Fibroblast of upper back skin (primary cell): ENCODE results near the gene CRYL1.
A peak's percentile ranks its signal among the peaks of the same experiment; 100 is the strongest.

ENCODE experiments used
- DNase-seq: peaks from one replicate; pipeline ENCODE4 v3.0.0-alpha.2; 2013

CRYL1 gene

GRCh38 chr13:20415694-20416107 is 110.0 kb downstream of the CRYL1 start:
- no peak for DNase-seq

- DNase-seq = no peak
These were observed 110.4 kb downstream of the CRYL1 start for GRCh38 chr13:20415306-20415679.

- DNase-seq = no peak
These were observed 110.9 kb downstream of the CRYL1 start for GRCh38 chr13:20414546-20415305.

- DNase-seq = peak; percentile 39
These were observed 112.8 kb downstream of the CRYL1 start for GRCh38 chr13:20412691-20413355.

GRCh38 chr13:20411638-20412342 is 113.9 kb downstream of the CRYL1 start:
- no peak for DNase-seq

GRCh38 chr13:20410726-20411125 is 114.9 kb downstream of the CRYL1 start:
- no peak for DNase-seq

GRCh38 chr13:20408181-20408580 is 117.5 kb downstream of the CRYL1 start:
- DNase-seq = no peak

GRCh38 chr13:20407759-20408158 is 117.9 kb downstream of the CRYL1 start:
- no peak for DNase-seq

GRCh38 chr13:20405691-20406090 is 120.0 kb downstream of the CRYL1 start:
- no peak for DNase-seq

- DNase-seq = no peak
These were observed 121.0 kb downstream of the CRYL1 start for GRCh38 chr13:20404488-20405222.

GRCh38 chr13:20403826-20404225 is 121.8 kb downstream of the CRYL1 start:
- DNase-seq = no peak

GRCh38 chr13:20402881-20403280 is 122.8 kb downstream of the CRYL1 start:
- no peak for DNase-seq

GRCh38 chr13:20401931-20402856 is 123.5 kb downstream of the CRYL1 start:
- peak; percentile 53 for DNase-seq

GRCh38 chr13:20401531-20401930 is 124.1 kb downstream of the CRYL1 start:
- DNase-seq = no peak

GRCh38 chr13:20400774-20401173 is 124.9 kb downstream of the CRYL1 start:
- DNase-seq = peak; percentile 69

GRCh38 chr13:20399961-20400360 is 125.7 kb downstream of the CRYL1 start:
- no peak for DNase-seq

GRCh38 chr13:20399515-20399914 is 126.1 kb downstream of the CRYL1 start:
- DNase-seq = no peak

- DNase-seq = no peak
These were observed 127.2 kb downstream of the CRYL1 start for GRCh38 chr13:20398459-20398858.

GRCh38 chr13:20397896-20398295 is 127.8 kb downstream of the CRYL1 start:
- no peak for DNase-seq

- no peak for DNase-seq
These were observed 130.4 kb downstream of the CRYL1 start for GRCh38 chr13:20395061-20395916.

- no peak for DNase-seq
These were observed 131.2 kb downstream of the CRYL1 start for GRCh38 chr13:20394506-20394905.
